SK-N-SH (cell line): ENCODE results near the gene TSC1.

Experiments
- ELF1 ChIP-seq: IDR thresholded peaks from 2 replicates; pipeline ENCODE4 v1.4.0; 2012
- EZH2phosphoT487 ChIP-seq: fragments of 200-600 bp; sonication (generic); IDR thresholded peaks from 2 replicates; pipeline ENCODE4 v1.6.1; 2017; ENCODE audit warnings: low read depth, mixed run types, mild to moderate bottlenecking, antibody characterized with exemption, moderate library complexity, borderline replicate concordance
- FOXM1 ChIP-seq: IDR thresholded peaks from 2 replicates; pipeline ENCODE4 v1.4.0; 2012; ENCODE audit warnings: low read depth, mild to moderate bottlenecking
- GABPA ChIP-seq: IDR thresholded peaks from 2 replicates; pipeline ENCODE4 v1.4.0; 2012; ENCODE audit warnings: low read depth, mild to moderate bottlenecking
- IRF3 ChIP-seq: fragments of 150-350 bp; IDR thresholded peaks from 2 replicates; pipeline ENCODE4 v1.6.1; 2016; ENCODE audit warnings: mild to moderate bottlenecking, low read depth, low read length
- POLR2AphosphoS5 ChIP-seq: IDR thresholded peaks from 2 replicates; pipeline ENCODE4 v1.6.1; 2012; ENCODE audit warnings: low read depth, low read length
- RAD21 ChIP-seq: IDR thresholded peaks from 2 replicates; pipeline ENCODE4 v1.6.1; 2012; ENCODE audit warnings: mild to moderate bottlenecking, low read length
- RCOR1 ChIP-seq: fragments of 150-350 bp; IDR thresholded peaks from 2 replicates; pipeline ENCODE4 v1.6.1; 2017; ENCODE audit warnings: antibody characterized with exemption, low read length
- RXRA ChIP-seq: IDR thresholded peaks from 2 replicates; pipeline ENCODE4 v1.4.0; 2012; ENCODE audit warnings: low read depth, mild to moderate bottlenecking, borderline replicate concordance
- TAF1 ChIP-seq: IDR thresholded peaks from 2 replicates; pipeline ENCODE4 v1.6.1; 2012; ENCODE audit warnings: low read depth, mild to moderate bottlenecking, low read length, moderate library complexity, borderline replicate concordance
- TF ChIP-seq, protein P1 (sequence below): fragments of 200-600 bp; sonication (generic); IDR thresholded peaks from 2 replicates; pipeline ENCODE4 v1.6.1; 2017; ENCODE audit warnings: antibody characterized with exemption, mild to moderate bottlenecking, moderate library complexity

GRCh38 chr9:132989014-132989310 is 44.5 kb upstream of the TSC1 start:
- TF ChIP-seq FOXM1 (no peak), RXRA (no peak), RAD21 (no peak), GABPA (no peak), TAF1 (no peak), RCOR1 (no peak), POLR2AphosphoS5 (no peak), IRF3 (no peak), EZH2phosphoT487 (no peak), ELF1 (no peak)
- TF ChIP-seq, protein P1, sequence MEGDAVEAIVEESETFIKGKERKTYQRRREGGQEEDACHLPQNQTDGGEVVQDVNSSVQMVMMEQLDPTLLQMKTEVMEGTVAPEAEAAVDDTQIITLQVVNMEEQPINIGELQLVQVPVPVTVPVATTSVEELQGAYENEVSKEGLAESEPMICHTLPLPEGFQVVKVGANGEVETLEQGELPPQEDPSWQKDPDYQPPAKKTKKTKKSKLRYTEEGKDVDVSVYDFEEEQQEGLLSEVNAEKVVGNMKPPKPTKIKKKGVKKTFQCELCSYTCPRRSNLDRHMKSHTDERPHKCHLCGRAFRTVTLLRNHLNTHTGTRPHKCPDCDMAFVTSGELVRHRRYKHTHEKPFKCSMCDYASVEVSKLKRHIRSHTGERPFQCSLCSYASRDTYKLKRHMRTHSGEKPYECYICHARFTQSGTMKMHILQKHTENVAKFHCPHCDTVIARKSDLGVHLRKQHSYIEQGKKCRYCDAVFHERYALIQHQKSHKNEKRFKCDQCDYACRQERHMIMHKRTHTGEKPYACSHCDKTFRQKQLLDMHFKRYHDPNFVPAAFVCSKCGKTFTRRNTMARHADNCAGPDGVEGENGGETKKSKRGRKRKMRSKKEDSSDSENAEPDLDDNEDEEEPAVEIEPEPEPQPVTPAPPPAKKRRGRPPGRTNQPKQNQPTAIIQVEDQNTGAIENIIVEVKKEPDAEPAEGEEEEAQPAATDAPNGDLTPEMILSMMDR, result no peak
